Fibroblast of gingiva (primary cell): ENCODE results near the gene DSP.

Experiments used
- DNase-seq: peaks from one replicate; pipeline ENCODE4 v3.0.0-alpha.2; 2011; ENCODE audit warnings: low read depth

Gene DSP

GRCh38 chr6:7535498-7535897 lies 6.0 kb upstream of the DSP start:
- DNase-seq = peak; percentile 13

- DNase-seq = no peak
Measured at GRCh38 chr6:7537565-7538174, 3.8 kb upstream of the DSP start.

GRCh38 chr6:7538484-7538883 lies 3.0 kb upstream of the DSP start:
- DNase-seq = no peak

GRCh38 chr6:7540595-7540994 lies 876 bp upstream of the DSP start:
- DNase-seq = no peak

DNA sequence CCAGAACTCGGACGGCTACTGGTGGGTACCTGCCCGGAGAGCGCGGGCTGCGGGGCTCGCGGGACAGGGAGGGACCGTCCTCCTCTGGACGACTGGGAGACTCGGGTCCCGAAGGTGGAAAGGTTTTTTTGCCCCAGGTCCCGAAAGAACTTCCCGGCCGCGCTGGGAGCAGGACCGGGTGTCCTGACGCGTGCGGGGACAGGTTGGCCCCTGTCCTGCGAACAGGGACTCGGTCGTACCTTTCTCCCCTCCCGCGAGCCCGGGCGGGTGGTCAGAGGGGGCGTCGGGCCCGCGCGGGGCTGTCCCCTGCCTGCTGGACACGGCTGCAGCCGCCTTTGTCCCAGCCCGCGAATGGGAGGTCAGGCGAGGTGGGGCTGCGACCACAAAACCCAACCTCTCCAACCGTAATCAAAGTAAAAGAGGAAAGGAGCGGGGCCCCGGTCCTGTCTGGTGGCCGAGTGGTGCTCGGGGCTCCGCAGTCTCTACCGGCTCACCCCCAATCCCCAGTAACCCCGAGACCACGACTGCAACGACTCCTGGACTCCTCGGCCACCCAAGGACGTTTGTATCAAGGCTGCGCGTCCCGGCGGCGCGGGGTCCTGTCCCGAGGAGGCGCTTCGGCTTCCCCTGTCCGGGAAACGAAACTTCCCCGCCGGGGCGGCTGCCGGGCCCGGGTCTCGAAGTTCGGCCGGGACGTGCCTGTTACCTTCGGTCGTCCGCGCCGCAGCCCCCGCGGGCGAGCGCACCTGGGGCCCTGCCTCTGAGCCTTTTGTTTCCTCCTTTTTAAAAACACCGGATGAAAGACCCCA lies 798 bp downstream of the DSP start:
- DNase-seq = no peak

DNA sequence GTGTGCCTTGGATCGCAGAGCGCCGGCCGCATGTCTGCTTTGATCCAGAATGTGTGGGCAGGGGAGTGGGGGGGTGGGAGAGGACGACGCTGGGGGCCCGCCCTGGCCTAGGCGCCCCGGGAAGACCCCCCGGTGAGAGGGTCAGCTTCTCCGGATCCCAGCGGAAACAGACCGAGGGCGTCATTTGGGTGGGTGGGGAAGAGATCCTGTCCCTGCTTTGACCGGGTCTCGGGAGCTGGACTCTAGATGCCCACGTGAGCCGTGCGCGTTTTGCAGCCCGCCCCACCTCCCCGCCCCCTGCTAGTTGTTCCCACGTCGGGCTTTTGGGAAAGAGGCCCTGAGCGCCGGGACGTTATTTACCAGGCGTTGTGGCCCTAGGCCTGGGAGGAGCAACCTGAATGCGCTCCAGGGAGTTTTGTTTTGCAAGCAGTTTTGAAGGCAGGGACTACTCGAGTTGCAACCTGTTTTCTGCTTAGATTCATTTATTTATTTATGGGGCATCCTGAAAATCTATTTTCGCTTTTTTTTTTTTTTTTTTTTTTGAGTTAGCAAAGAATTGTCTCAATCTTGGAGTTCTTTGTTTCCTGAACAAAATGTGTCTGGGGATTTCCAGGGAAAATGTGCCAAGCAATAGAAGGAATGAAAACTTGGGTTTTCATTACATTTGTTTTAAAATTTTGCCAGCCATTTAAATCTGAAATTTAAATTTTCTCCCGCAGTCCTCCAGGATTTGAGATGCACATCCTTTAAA lies 1.6 kb downstream of the DSP start:
- peak; percentile 2 for DNase-seq

- no peak for DNase-seq
Measured at GRCh38 chr6:7543789-7544424, 2.4 kb downstream of the DSP start.

GRCh38 chr6:7544597-7544996 lies 3.1 kb downstream of the DSP start:
- DNase-seq = no peak

DNA sequence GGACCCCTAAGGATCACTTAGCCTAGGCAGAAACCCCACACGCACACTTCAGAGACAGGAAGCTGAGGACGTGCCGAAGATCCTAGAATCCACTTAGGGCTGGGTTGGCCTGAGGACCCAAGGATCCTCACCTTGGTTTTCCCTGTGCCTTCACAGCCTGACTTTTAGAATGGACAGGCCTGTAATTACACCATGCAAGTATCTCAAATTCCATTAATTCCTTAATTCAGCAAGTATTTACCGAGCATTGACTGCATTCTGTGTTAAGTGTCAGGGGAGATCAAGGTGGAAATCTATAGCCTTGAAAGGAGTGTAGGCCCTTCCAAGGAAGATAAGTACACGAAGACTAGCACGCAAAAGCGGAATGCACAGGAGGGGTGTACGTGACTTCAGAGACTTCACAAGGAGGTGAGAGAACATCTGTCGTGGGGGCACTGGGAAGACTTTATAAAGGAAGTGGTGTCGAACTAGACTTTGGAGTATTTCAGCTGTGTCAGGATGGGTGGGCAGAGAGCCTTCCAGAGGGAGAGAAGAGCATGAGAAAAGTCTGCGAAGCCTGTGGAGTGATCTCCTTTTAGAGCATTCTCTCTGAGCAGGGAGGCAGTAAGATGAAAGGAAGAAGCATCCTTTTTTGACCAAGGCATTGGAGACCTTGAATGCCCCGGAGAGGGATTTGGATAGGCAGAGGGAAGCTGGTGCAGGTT lies 4.0 kb downstream of the DSP start:
- no peak for DNase-seq

- no peak for DNase-seq
Measured at GRCh38 chr6:7546020-7546369, 4.5 kb downstream of the DSP start.

- DNase-seq = no peak
Measured at GRCh38 chr6:7546383-7546782, 4.9 kb downstream of the DSP start.

- DNase-seq = no peak
Measured at GRCh38 chr6:7546896-7547295, 5.4 kb downstream of the DSP start.

DNA sequence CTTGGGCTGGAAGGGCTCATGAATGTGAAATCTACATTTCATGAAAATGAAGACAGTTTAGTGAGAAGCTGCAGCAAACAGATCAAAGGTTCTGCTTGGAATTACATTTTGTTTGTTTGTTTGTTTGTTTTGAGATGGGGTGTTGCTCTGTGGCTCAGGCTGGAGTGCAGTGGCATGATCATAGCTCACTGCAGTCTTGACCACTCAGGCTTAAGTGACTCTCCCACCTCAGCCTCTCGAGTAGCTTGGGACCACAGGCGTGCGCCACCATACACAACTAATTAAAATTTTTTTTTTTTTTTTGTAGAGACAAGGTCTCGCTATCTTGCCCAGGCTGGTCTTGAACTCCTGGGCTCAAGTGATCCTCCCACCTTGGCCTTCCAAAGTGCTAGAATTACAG lies 5.8 kb downstream of the DSP start:
- DNase-seq = no peak

- DNase-seq = no peak
Measured at GRCh38 chr6:7550433-7550801, 8.9 kb downstream of the DSP start.

- no peak for DNase-seq
Measured at GRCh38 chr6:7554533-7555275, 13.2 kb downstream of the DSP start.

GRCh38 chr6:7555671-7556070 lies 14.2 kb downstream of the DSP start:
- DNase-seq = no peak

DNA sequence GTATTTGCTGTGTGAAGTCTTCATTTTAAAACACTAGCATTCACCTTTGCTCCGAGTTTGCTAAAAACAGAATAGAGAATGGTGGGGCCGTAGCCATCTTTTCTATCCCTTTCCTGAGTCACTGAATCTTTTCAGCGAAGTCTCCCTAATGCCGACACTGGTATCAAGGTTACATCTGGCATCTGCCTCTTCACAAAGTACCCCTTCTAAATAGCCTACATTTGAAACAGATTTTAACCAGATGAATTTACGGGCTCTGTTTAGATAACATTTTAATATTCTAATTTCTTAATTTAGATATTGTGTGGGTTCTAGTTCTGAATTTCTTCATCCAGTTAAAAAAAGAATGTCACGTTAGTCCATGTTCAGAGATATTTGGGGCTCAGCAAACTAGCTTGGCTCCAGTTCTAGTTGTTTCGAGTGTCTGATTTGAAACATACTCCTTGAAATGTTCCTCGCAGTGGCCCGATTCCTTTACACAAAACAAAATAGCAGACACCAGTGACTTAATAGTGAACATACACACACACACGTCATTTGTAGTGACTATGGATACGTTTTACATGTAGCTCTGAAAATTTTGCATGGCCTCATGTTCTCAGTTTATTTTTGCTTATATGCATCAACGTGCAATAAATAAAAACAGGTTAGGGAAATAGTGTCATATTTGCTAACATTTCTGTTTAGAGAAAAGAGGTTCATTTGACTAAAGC lies 15.1 kb downstream of the DSP start:
- no peak for DNase-seq

- DNase-seq = no peak
Measured at GRCh38 chr6:7557652-7558051, 16.2 kb downstream of the DSP start.

DNA sequence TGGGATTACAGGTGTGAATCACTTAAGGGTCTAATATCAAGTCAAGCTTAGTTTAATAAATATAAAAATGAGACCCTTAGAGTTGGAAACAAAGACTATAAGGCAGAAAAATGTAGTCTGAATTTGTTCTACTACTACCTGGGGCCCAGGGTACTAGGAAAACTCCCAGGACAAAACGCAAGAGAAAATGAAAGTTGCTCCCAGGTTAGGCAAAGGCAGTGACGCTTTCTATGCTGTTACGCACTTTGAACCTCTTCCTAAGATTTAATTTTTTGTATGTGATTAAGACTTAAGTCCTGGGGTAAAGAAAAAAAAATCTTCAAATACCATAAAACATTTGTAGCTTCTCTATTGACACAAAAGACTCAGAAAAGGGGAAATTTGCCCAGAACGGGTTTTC lies 17.3 kb downstream of the DSP start:
- DNase-seq = no peak

DNA sequence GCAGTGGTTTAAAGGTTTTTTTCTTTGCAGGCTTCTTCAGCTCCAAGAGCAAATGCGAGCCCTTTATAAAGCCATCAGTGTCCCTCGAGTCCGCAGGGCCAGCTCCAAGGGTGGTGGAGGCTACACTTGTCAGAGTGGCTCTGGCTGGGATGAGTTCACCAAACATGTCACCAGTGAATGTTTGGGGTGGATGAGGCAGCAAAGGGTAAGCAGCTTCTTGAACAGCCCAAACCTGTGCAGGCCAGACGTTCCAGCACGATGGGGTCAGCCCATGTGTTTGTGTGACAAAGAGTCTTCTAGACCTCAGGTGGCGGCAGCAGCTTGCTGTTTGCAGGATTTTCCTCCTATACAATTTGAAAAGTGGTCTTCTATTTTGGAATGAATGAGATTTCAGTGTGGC lies 17.7 kb downstream of the DSP start:
- no peak for DNase-seq
